ENCODE measurements around the gene CD44.

Gene CD44

DNA sequence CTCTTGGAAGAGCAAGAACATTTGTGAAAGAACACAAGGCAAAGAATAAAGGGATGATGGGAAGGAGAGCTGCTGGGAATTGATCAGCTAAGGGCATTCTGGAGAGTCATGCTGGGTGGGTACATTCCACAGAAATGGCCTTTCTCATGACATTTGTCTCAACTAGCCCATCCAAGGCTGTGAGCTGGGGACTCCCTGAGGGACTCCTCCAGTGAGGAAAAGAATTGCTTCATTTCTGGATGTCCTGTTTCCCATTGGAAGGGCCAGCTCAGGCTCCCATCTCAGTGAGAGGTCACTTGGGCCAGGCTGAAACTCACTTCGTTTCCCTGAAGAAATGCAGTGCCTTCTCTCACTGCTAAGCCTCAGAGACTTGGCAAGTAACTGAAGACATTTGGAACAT, 106.8 kb downstream of the CD44 start:
- TF ChIP-seq CTCF (IDR thresholded peaks at IDR 0.05; ENCODE audit: borderline replicate concordance, control extremely low read depth, extremely low read depth, insufficient read depth, missing control alignments): no peak
- DNase-seq (ENCODE audit: low spot score): no peak
- in situ Hi-C loops (cut with MboI; ENCODE audit: low sequenced_read_pairs, unreplicated experiment): no loop called here

GRCh38 chr11:35246745-35247144, 107.8 kb downstream of the CD44 start:
- DNase-seq (ENCODE audit: low spot score): no peak
- in situ Hi-C loops (cut with MboI; ENCODE audit: low sequenced_read_pairs, unreplicated experiment): no loop called here
- TF ChIP-seq CTCF (IDR thresholded peaks at IDR 0.05; ENCODE audit: borderline replicate concordance, control extremely low read depth, extremely low read depth, insufficient read depth, missing control alignments): no peak

GRCh38 chr11:35247428-35247827, 108.5 kb downstream of the CD44 start:
- in situ Hi-C loops (cut with MboI; ENCODE audit: low sequenced_read_pairs, unreplicated experiment): no loop called here
- no peak for DNase-seq (ENCODE audit: low spot score)
- TF ChIP-seq CTCF (IDR thresholded peaks at IDR 0.05; ENCODE audit: borderline replicate concordance, control extremely low read depth, extremely low read depth, insufficient read depth, missing control alignments): no peak

- in situ Hi-C loops (cut with MboI; ENCODE audit: low sequenced_read_pairs, unreplicated experiment): no loop called here
- no peak for DNase-seq (ENCODE audit: low spot score)
- TF ChIP-seq CTCF (IDR thresholded peaks at IDR 0.05; ENCODE audit: borderline replicate concordance, control extremely low read depth, extremely low read depth, insufficient read depth, missing control alignments): no peak
Measured at GRCh38 chr11:35247863-35248262, 108.9 kb downstream of the CD44 start.

DNA sequence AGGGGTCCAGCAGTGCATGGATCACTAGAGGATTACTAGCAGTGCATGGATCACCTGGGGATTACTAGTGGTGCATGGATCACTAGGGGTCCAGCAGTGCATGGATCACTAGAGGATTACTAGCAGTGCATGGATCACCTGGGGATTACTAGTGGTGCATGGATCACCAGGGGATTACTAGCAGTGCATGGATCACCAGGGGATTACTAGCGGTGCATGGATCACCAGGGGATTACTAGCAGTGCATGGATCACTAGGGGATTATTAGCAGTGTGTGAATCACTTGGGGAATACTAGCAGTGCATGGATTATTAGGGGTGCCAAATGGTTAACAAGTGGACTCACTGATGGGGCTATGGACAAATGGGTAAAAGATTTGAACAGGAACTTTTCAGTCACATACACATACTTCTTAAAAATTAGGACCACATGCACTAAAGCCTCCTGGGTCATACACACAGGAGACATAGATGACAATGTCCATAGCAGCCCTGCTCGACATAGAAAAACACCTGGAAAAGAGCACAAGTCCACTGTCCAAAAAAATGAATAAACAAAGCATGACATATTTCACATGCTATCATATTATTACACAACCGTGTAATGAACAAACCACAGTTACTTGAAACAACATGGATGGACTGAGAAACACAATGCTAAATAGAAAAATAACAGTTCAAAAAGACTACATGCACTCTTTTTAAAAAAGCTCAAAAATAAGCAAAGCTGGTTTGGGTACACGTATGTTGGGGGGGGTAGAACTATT, 109.8 kb downstream of the CD44 start:
- TF ChIP-seq CTCF (IDR thresholded peaks at IDR 0.05; ENCODE audit: borderline replicate concordance, control extremely low read depth, extremely low read depth, insufficient read depth, missing control alignments): no peak
- DNase-seq (ENCODE audit: low spot score): no peak
- in situ Hi-C loops (cut with MboI; ENCODE audit: low sequenced_read_pairs, unreplicated experiment): no loop called here

DNA sequence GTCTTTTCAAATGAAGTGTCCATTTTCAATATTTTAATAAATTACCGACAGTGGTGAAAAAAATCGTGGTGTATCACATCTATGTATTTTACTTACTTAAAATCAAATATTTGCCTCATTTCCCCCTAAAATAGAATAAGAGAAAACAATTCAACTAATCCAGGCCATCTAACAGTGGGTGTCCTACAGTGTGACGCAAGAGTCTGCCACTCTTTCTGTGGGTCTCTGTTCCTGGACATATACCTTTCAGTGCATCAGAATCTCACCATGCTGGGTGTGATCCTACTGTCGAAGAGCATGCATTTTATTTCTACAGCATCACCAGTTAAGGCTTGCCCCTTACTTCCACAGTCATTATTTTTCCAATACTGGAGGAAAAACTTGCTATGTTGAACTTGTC, 111.2 kb downstream of the CD44 start:
- DNase-seq (ENCODE audit: low spot score): no peak
- in situ Hi-C loops (cut with MboI; ENCODE audit: low sequenced_read_pairs, unreplicated experiment): no loop called here
- TF ChIP-seq CTCF (IDR thresholded peaks at IDR 0.05; ENCODE audit: borderline replicate concordance, control extremely low read depth, extremely low read depth, insufficient read depth, missing control alignments): no peak

All from GM13976 (cell line).